ENCODE data around the gene CPPED1. TPM values are rescaled to one million over a fixed set of nuclear protein-coding genes. Genes with fewer than 3 reads are reported as not detected.

Gene CPPED1
- polyA plus RNA-seq, 3 donors, result 100 to 292 (median 259) TPM

GRCh38 chr16:12781777-12782176 lies 21.9 kb downstream of the CPPED1 start:
- H3K9me3 ChIP-seq (replicated peaks in 1 of 2; ENCODE audit: control insufficient read depth in 1 of 2, insufficient read depth in 1 of 2, low read length in 2 of 2), result peaks cover 0 to 10% of the 10 kb centered on the region in 2 donors
- H4K20me1 ChIP-seq (ENCODE audit: insufficient read depth, low read length), result peaks cover 100% of the 10 kb centered on the region
- H3K27ac ChIP-seq (ENCODE audit: low read depth in 1 of 2, low read length in 2 of 2), result no peak overlapping the region
- H3K4me1 ChIP-seq (ENCODE audit: control insufficient read depth in 1 of 2, insufficient read depth in 2 of 2, low read length in 2 of 2), result no peaks in the 10 kb centered on the region
- H3K4me1 Mint-ChIP-seq, result peaks cover 7% of the 10 kb centered on the region
- H3K36me3 ChIP-seq (replicated peaks in 1 of 2; ENCODE audit: control insufficient read depth in 1 of 2, insufficient read depth in 2 of 2, low read length in 2 of 2), result peaks cover 49 to 87% of the 10 kb centered on the region in 2 donors
- peaks cover 42 to 78% of the 10 kb centered on the region in 2 donors for H3K36me3 Mint-ChIP-seq
- TF ChIP-seq CTCF (IDR thresholded peaks at IDR 0.05), result no peak
- WGBS (ENCODE audit: insufficient coverage), result 83% methylated on average over 4 of the region's 8 CpGs
- H2AFZ ChIP-seq (ENCODE audit: insufficient read depth, low read depth, low read length, poor library complexity, severe bottlenecking), result no peak overlapping the region
- no peak overlapping the region for H3K4me3 ChIP-seq (replicated peaks in 1 of 3; ENCODE audit: low read depth in 2 of 3, low read length in 3 of 3)
- intact Hi-C loops (cut with micrococcal nuclease), result no loop called here
- H3K27ac Mint-ChIP-seq, result peak overlapping the region in 2 of 7 donors; percentile 69 to 73
- peaks cover 2 to 10% (median 5%) of the 10 kb centered on the region in 7 donors for H3K9me3 Mint-ChIP-seq
- no peak overlapping the region for H3K4me3 Mint-ChIP-seq
- DNase-seq, result no peak
- no peak overlapping the region for H3K9ac ChIP-seq (ENCODE audit: insufficient read depth, low read length, poor library complexity, severe bottlenecking)
- H3K27me3 ChIP-seq (ENCODE audit: control insufficient read depth in 2 of 2, insufficient read depth in 2 of 2, low read length in 2 of 2), result no peaks in the 10 kb centered on the region
- no peak overlapping the region for H3K4me2 ChIP-seq (replicated peaks; ENCODE audit: extremely low read depth, low read length, poor library complexity, severe bottlenecking)
- peaks cover 75% of the 10 kb centered on the region for H3K79me2 ChIP-seq (ENCODE audit: insufficient read depth, low read length)
- H3K27me3 Mint-ChIP-seq (ENCODE audit: low read depth in 3 of 3), result peaks cover 0 to 2% (median 0%) of the 10 kb centered on the region in 3 donors

GRCh38 chr16:12780467-12780866 lies 23.2 kb downstream of the CPPED1 start:
- 95% methylated on average over 2 of the region's 2 CpGs for WGBS (ENCODE audit: insufficient coverage)
- Histone ChIP-seq H3K27ac (ENCODE audit: low read depth in 1 of 2, low read length in 2 of 2) (no peak overlapping the region), H3K79me2 (ENCODE audit: insufficient read depth, low read length) (peaks cover 71% of the 10 kb centered on the region), H3K36me3 (replicated peaks in 1 of 2; ENCODE audit: control insufficient read depth in 1 of 2, insufficient read depth in 2 of 2, low read length in 2 of 2) (peaks cover 57 to 87% of the 10 kb centered on the region in 2 donors), H3K9me3 (replicated peaks in 1 of 2; ENCODE audit: control insufficient read depth in 1 of 2, insufficient read depth in 1 of 2, low read length in 2 of 2) (peaks cover 0 to 10% of the 10 kb centered on the region in 2 donors), H3K4me1 (ENCODE audit: control insufficient read depth in 1 of 2, insufficient read depth in 2 of 2, low read length in 2 of 2) (no peaks in the 10 kb centered on the region), H3K4me2 (replicated peaks; ENCODE audit: extremely low read depth, low read length, poor library complexity, severe bottlenecking) (no peak overlapping the region), H3K4me3 (replicated peaks in 1 of 3; ENCODE audit: low read depth in 2 of 3, low read length in 3 of 3) (no peak overlapping the region), H3K27me3 (ENCODE audit: control insufficient read depth in 2 of 2, insufficient read depth in 2 of 2, low read length in 2 of 2) (no peaks in the 10 kb centered on the region), H2AFZ (ENCODE audit: insufficient read depth, low read depth, low read length, poor library complexity, severe bottlenecking) (no peak overlapping the region), H4K20me1 (ENCODE audit: insufficient read depth, low read length) (peaks cover 100% of the 10 kb centered on the region), H3K9ac (ENCODE audit: insufficient read depth, low read length, poor library complexity, severe bottlenecking) (no peak overlapping the region)
- intact Hi-C loops (cut with micrococcal nuclease), result no loop called here
- Mint-ChIP-seq H3K4me3 (no peak overlapping the region), H3K27ac (peak overlapping the region in 1 of 7 donors; percentile 39), H3K27me3 (ENCODE audit: low read depth in 3 of 3) (peaks cover 0 to 2% (median 0%) of the 10 kb centered on the region in 3 donors), H3K9me3 (peaks cover 0 to 12% (median 5%) of the 10 kb centered on the region in 7 donors), H3K36me3 (peaks cover 38 to 79% of the 10 kb centered on the region in 2 donors), H3K4me1 (peaks cover 2% of the 10 kb centered on the region)
- no peak for TF ChIP-seq CTCF (IDR thresholded peaks at IDR 0.05)
- DNase-seq, result no peak
